SK-N-MC (cell line): Measurements from ENCODE around the gene CCDC40.

ENCODE experiments used
- DNase-seq: peaks from one replicate; pipeline ENCODE4 v3.0.0-alpha.2; 2011; ENCODE audit warnings: low read depth, low spot score
- H3K27ac ChIP-seq: fragments of 200-600 bp; sonication (generic); 2 replicates; pipeline ENCODE4 v1.5.1; 2016; ENCODE audit warnings: mixed run types
- H3K36me3 ChIP-seq: fragments of 200-600 bp; sonication (generic); 2 replicates; pipeline ENCODE4 v1.6.1; 2017; ENCODE audit warnings: antibody characterized with exemption, low read length, mixed read lengths; ENCODE audit not compliant: insufficient read depth
- H3K4me3 ChIP-seq: fragments of 200-600 bp; sonication (generic); 2 replicates; pipeline ENCODE4 v1.5.1; 2016
- H3K9ac ChIP-seq: fragments of 200-600 bp; sonication (generic); 2 replicates; pipeline ENCODE4 v1.8.0; 2017; ENCODE audit warnings: mixed run types, mixed read lengths; ENCODE audit not compliant: insufficient read length
- H3K9me3 ChIP-seq: fragments of 200-600 bp; sonication (generic); 2 replicates; pipeline ENCODE4 v1.6.1; 2017; ENCODE audit warnings: low read depth, mild to moderate bottlenecking, antibody characterized with exemption, low read length, moderate library complexity, mixed read lengths
- EZH2 ChIP-seq: fragments of 200-600 bp; sonication (generic); IDR thresholded peaks from one replicate; pipeline ENCODE4 v1.6.1; 2017; ENCODE audit warnings: antibody characterized with exemption
- FOXP2 ChIP-seq: optimal IDR thresholded peaks from 2 replicates; pipeline ENCODE3; 2011; ENCODE audit warnings: mild to moderate bottlenecking, moderate library complexity; ENCODE audit not compliant: insufficient read depth; ENCODE audit errors: extremely low read length, control extremely low read depth
- POLR2AphosphoS5 ChIP-seq: IDR thresholded peaks from 2 replicates; pipeline ENCODE4 v1.6.1; 2012; ENCODE audit warnings: mild to moderate bottlenecking, low read depth, low read length, borderline replicate concordance

Gene CCDC40

GRCh38 chr17:80106176-80106575 is 69.7 kb downstream of the CCDC40 start:
- H3K36me3 ChIP-seq, result no peaks in the 10 kb centered on the region
- DNase-seq, result no peak
- TF ChIP-seq EZH2 (no peak), FOXP2 (no peak), POLR2AphosphoS5 (no peak)
- no peak overlapping the region for H3K27ac ChIP-seq
- H3K4me3 ChIP-seq, result 0 out of 2 replicates have a peak overlapping the region, but pooled peaks have one; percentile 9
- H3K9ac ChIP-seq, result no peak overlapping the region
- no peaks in the 10 kb centered on the region for H3K9me3 ChIP-seq

- Histone ChIP-seq H3K9me3 (no peaks in the 10 kb centered on the region), H3K9ac (no peak overlapping the region), H3K4me3 (no peak overlapping the region), H3K36me3 (no peaks in the 10 kb centered on the region), H3K27ac (no peak overlapping the region)
- TF ChIP-seq POLR2AphosphoS5 (no peak), EZH2 (no peak), FOXP2 (no peak)
- DNase-seq, result no peak
Observed at GRCh38 chr17:80106751-80107150, 70.3 kb downstream of the CCDC40 start.

- no peak for DNase-seq
- Histone ChIP-seq H3K9ac (no peak overlapping the region), H3K36me3 (no peaks in the 10 kb centered on the region), H3K9me3 (no peaks in the 10 kb centered on the region), H3K4me3 (no peak overlapping the region), H3K27ac (no peak overlapping the region)
- TF ChIP-seq EZH2, result no peak
- TF ChIP-seq FOXP2, result no peak
- TF ChIP-seq POLR2AphosphoS5, result no peak
Observed at GRCh38 chr17:80107231-80108021, 71.0 kb downstream of the CCDC40 start.

- TF ChIP-seq POLR2AphosphoS5, result no peak
- no peak for TF ChIP-seq EZH2
- no peak for TF ChIP-seq FOXP2
- no peak for DNase-seq
- H3K9ac ChIP-seq, result no peak overlapping the region
- no peaks in the 10 kb centered on the region for H3K36me3 ChIP-seq
- H3K9me3 ChIP-seq, result no peaks in the 10 kb centered on the region
- H3K27ac ChIP-seq, result no peak overlapping the region
- no peak overlapping the region for H3K4me3 ChIP-seq
Observed at GRCh38 chr17:80108036-80108971, 71.9 kb downstream of the CCDC40 start.

- DNase-seq, result no peak
- Histone ChIP-seq H3K27ac (no peak overlapping the region), H3K9ac (no peak overlapping the region), H3K36me3 (no peaks in the 10 kb centered on the region), H3K9me3 (no peaks in the 10 kb centered on the region), H3K4me3 (no peak overlapping the region)
- no peak for TF ChIP-seq POLR2AphosphoS5
- no peak for TF ChIP-seq EZH2
- no peak for TF ChIP-seq FOXP2
Observed at GRCh38 chr17:80109066-80109660, 72.7 kb downstream of the CCDC40 start.

- no peak for DNase-seq
- Histone ChIP-seq H3K27ac (no peak overlapping the region), H3K9me3 (no peaks in the 10 kb centered on the region), H3K36me3 (no peaks in the 10 kb centered on the region), H3K9ac (no peak overlapping the region), H3K4me3 (no peak overlapping the region)
- TF ChIP-seq FOXP2 (no peak), POLR2AphosphoS5 (no peak), EZH2 (no peak)
Observed at GRCh38 chr17:80109713-80110446, 73.4 kb downstream of the CCDC40 start.

GRCh38 chr17:80110447-80110812 is 74.0 kb downstream of the CCDC40 start:
- Histone ChIP-seq H3K36me3 (no peaks in the 10 kb centered on the region), H3K9me3 (no peaks in the 10 kb centered on the region), H3K4me3 (no peak overlapping the region), H3K9ac (no peak overlapping the region), H3K27ac (no peak overlapping the region)
- DNase-seq, result no peak
- TF ChIP-seq POLR2AphosphoS5 (no peak), FOXP2 (no peak), EZH2 (no peak)
